GM19395 (cell line): Measurements from ENCODE around the gene CSF3R.
"Not testable (repeated sequence)": the region's sequence is repeated elsewhere in the genome, so short reads cannot be mapped to it uniquely, and the experiment has no call there.

Experiments used
- ATAC-seq: cut with Tn5 transposase; IDR thresholded peaks from one replicate; pipeline ENCODE4 v1.9.1; 2021; ENCODE audit warnings: mild to moderate bottlenecking, moderate library complexity; ENCODE audit not compliant: unreplicated experiment

The CSF3R gene

GRCh38 chr1:36513676-36514473 lies 31.2 kb upstream of the CSF3R start:
- no peak for ATAC-seq

DNA sequence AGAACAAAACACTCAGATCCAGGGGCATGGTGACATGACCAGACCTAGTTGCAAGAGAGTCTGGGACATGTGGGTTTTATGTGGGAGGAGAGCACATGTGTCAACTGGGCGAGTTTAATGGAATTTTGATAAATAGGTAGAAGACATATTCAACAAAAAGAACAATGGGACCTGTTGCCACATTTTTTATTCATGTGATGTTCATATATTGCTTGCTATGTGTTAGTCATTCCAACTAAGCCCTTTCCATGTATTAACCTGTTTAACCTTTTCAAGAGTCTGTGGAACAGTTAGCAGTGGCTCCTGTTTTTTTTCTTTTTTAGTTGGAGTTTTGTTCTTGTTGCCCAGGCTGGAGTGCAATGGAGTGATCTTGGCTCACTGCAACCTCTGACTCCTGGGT lies 30.1 kb upstream of the CSF3R start:
- no peak for ATAC-seq

- no peak for ATAC-seq
These were observed 29.4 kb upstream of the CSF3R start for GRCh38 chr1:36511804-36512798.

GRCh38 chr1:36511220-36511619 lies 28.5 kb upstream of the CSF3R start:
- ATAC-seq: not testable (repeated sequence)

GRCh38 chr1:36510418-36510817 lies 27.7 kb upstream of the CSF3R start:
- no peak for ATAC-seq

DNA sequence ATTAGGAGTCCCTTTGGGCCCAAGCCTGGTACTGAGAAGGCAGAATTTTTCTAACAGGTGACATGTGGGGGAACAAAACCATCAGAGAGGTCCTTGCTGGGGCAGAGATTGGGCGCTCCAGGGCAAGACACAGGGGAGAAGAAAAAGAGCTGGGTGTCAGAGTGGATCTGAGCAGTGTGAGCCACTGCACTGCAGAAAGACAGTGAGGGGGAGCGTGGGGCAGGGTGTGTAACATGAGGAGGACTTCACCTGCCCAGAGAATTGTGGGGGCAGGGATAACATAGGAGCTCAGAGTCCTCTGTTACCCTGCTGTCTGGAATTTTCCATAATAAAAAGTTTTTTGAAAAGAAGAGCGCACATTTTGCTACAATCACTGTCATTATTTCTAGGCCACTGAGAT lies 25.5 kb upstream of the CSF3R start:
- ATAC-seq: no peak

- ATAC-seq: no peak
These were observed 23.7 kb upstream of the CSF3R start for GRCh38 chr1:36506276-36506920.

DNA sequence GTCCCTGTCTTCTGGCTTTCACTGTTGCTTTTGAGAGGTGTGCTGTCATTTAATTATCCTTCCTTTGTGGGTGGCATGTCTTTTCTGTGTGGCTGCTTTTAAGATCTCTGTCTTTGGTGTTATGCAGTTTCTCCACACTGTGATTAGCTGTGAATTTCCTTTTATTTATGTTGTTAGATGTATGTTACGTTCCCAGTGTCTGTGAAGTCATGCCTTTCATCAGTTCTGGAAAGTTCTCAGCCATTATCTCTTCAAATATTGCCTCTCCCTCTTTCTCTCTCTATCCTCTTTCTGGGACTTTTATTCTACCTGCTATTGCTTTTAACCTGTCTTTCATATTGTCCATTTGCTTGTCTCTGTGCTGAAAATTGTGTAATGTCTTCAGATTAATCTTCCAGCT lies 21.0 kb upstream of the CSF3R start:
- no peak for ATAC-seq

DNA sequence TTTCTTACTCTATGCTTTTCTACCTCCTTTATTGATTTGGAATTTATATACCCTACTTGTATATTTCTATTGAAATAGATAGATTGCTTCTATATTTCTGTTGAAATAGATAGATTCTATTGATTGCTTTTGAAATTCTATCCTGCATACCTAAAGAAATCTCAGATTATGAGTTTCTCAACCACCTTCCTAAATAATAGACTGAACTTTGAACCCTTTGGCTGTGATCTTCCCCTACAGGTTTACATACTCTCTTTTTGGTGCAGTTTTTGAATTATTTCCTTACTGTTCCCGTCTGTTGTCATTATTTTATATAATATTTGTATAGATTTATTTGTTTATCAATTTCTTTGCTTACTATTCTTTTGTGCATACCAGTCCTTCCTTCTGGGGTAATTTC lies 20.4 kb upstream of the CSF3R start:
- no peak for ATAC-seq

- ATAC-seq: no peak
These were observed 19.9 kb upstream of the CSF3R start for GRCh38 chr1:36502616-36503015.

GRCh38 chr1:36501911-36502310 lies 19.2 kb upstream of the CSF3R start:
- not testable (repeated sequence) for ATAC-seq

GRCh38 chr1:36497207-36497606 lies 14.5 kb upstream of the CSF3R start:
- no peak for ATAC-seq

GRCh38 chr1:36494971-36495370 lies 12.3 kb upstream of the CSF3R start:
- ATAC-seq: no peak

DNA sequence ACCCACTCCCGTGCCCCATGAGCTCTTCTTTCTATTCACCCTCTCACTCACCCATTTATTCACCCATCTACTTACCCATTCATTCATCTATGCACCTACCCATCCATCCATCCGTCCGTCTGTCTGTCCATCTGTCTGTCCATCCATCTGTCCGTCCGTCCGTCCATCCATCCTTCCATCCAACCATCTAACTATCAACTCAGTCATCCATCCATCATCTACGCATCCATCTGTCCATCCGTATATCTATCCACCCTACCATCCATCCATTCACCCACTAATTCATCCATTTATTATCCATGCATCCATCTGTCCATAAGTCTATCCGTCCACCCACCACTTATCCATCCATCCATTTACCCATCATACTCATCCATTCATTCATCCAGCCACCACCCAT lies 10.8 kb upstream of the CSF3R start:
- ATAC-seq: no peak

DNA sequence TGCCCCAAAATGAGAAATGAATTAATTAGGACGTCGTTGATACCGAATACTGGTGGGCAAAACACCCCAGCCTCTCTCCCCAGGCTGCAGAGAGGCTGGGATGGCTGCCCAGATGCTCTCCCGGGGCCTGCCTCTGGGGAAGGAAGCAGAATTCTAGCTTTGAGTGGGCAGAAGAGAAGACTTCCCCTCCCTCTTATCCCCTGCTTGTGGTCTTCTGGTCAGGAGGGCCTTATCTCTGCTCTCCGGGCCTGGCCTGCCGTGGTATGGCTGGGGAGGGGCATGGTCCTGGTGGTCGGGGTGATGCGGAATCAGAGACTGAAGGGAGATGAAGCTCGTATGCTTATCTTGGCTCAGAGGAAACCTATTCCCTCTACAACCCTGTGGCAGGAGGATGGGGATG lies 9.8 kb upstream of the CSF3R start:
- ATAC-seq: no peak

GRCh38 chr1:36489258-36490051 lies 6.7 kb upstream of the CSF3R start:
- not testable (repeated sequence) for ATAC-seq

GRCh38 chr1:36487906-36488305 lies 5.2 kb upstream of the CSF3R start:
- ATAC-seq: no peak

- ATAC-seq: not testable (repeated sequence)
These were observed 4.6 kb upstream of the CSF3R start for GRCh38 chr1:36487336-36487725.

GRCh38 chr1:36486439-36487335 lies 4.0 kb upstream of the CSF3R start:
- no peak for ATAC-seq

DNA sequence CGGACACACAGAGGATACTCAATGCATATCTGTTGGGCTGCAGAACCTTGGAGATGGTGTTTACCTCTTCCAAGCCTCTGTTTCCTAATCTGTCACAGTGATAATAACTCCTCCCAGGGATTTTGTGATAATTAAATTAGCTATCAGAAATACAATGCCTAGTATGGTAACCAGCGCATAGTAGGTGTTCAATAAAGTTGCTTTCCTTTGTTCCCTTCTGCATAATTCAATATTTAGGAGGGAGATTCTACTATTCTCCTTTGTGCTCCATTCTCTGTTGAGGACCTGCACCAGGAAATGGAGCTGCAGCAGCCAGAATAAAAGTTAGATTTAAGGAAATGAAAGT lies 3.4 kb upstream of the CSF3R start:
- ATAC-seq: no peak
